PC-3 (cell line): ENCODE measurements around the gene SSR2.

ENCODE experiments used
- CTCF ChIP-seq: fragments of 300-600 bp; sonication (generic); conservative IDR thresholded peaks from 2 replicates; pipeline ENCODE4 v1.5.1; 2017; ENCODE audit warnings: antibody characterized with exemption, low read depth, mild to moderate bottlenecking, low read length
- EZH2phosphoT487 ChIP-seq: fragments of 300-600 bp; sonication (generic); IDR thresholded peaks from 2 replicates; pipeline ENCODE4 v1.6.1; 2018; ENCODE audit warnings: mild to moderate bottlenecking, antibody characterized with exemption, low read length, borderline replicate concordance

GRCh38 chr1:155964193-155964592, 56.6 kb downstream of the SSR2 start:
- TF ChIP-seq CTCF, result no peak
- no peak for TF ChIP-seq EZH2phosphoT487
